Mesodermal cell (in vitro differentiated cells): ENCODE results near the gene TBC1D22A.
"Not testable (repeated sequence)": the region's sequence is repeated elsewhere in the genome, so short reads cannot be mapped to it uniquely, and the experiment has no call there.

Experiments
- H3K27ac ChIP-seq: 2 replicates; pipeline ENCODE4 v1.7.0; 2013; ENCODE audit warnings: mild to moderate bottlenecking, low read depth, low read length, moderate library complexity; ENCODE audit not compliant: severe bottlenecking
- H3K36me3 ChIP-seq: 2 replicates; pipeline ENCODE4 v1.7.1; 2013; ENCODE audit warnings: mild to moderate bottlenecking, low read length, moderate library complexity; ENCODE audit not compliant: control insufficient read depth, insufficient read depth
- H3K4me1 ChIP-seq: one replicate; pipeline ENCODE4 v1.7.1; 2013; ENCODE audit warnings: mild to moderate bottlenecking, low read length; ENCODE audit not compliant: insufficient read depth, control insufficient read depth, poor library complexity, severe bottlenecking
- H3K4me3 ChIP-seq: 2 replicates; pipeline ENCODE4 v1.7.0; 2013; ENCODE audit warnings: low read length, control low read depth, mild to moderate bottlenecking; ENCODE audit not compliant: insufficient read depth, poor library complexity, severe bottlenecking; ENCODE audit errors: extremely low read depth
- H3K9me3 ChIP-seq: 2 replicates; pipeline ENCODE4 v1.7.1; 2013; ENCODE audit warnings: mild to moderate bottlenecking, low read length, moderate library complexity; ENCODE audit not compliant: control insufficient read depth
- WGBS, 2 experiments: methylation state at CpG; one replicate each; pipeline ENCODE4 v1.1.5; 2013; ENCODE audit warnings: missing lambda C conversion rate in 2 of 2; ENCODE audit not compliant: insufficient coverage in 2 of 2; 5-methylcytosine and 5-hydroxymethylcytosine counted together

The TBC1D22A gene

GRCh38 chr22:47046411-47047065 is 284.1 kb downstream of the TBC1D22A start:
- WGBS, 2 experiments: 72 to 75% methylated on average over 9 of the region's 10 CpGs
- peaks cover 7% of the 10 kb centered on the region for H3K4me1 ChIP-seq
- H3K27ac ChIP-seq: no peak overlapping the region
- H3K9me3 ChIP-seq: no peaks in the 10 kb centered on the region
- no peak overlapping the region for H3K4me3 ChIP-seq
- H3K36me3 ChIP-seq: no peaks in the 10 kb centered on the region

- 91 to 96% methylated on average over 12 of the region's 13 CpGs for WGBS, 2 experiments
Observed at GRCh38 chr22:47047321-47048122, 285.1 kb downstream of the TBC1D22A start.

GRCh38 chr22:47048123-47049077 is 285.9 kb downstream of the TBC1D22A start:
- WGBS, 2 experiments: 90 to 94% methylated on average over 16 to 17 of the region's 20 CpGs
- peaks cover 9% of the 10 kb centered on the region for H3K4me1 ChIP-seq

More at GRCh38 chr22:47047321-47048122, 285.1 kb downstream of the TBC1D22A start:
- Histone ChIP-seq H3K9me3 (no peaks in the 10 kb centered on the region), H3K36me3 (no peaks in the 10 kb centered on the region), H3K4me3 (no peak overlapping the region), H3K27ac (no peak overlapping the region), H3K4me1 (peaks cover 7% of the 10 kb centered on the region)

GRCh38 chr22:47049078-47049624 is 286.7 kb downstream of the TBC1D22A start:
- no peak overlapping the region for H3K4me3 ChIP-seq
- H3K9me3 ChIP-seq: no peaks in the 10 kb centered on the region
- H3K27ac ChIP-seq: no peak overlapping the region
- WGBS, 2 experiments: 92 to 97% methylated on average over 10 to 16 of the region's 17 CpGs
- no peaks in the 10 kb centered on the region for H3K36me3 ChIP-seq
- H3K4me1 ChIP-seq: peaks cover 14% of the 10 kb centered on the region

More at GRCh38 chr22:47048123-47049077, 285.9 kb downstream of the TBC1D22A start:
- Histone ChIP-seq H3K4me3 (no peak overlapping the region), H3K9me3 (no peaks in the 10 kb centered on the region), H3K27ac (no peak overlapping the region), H3K36me3 (no peaks in the 10 kb centered on the region)

GRCh38 chr22:47049736-47050400 is 287.4 kb downstream of the TBC1D22A start:
- H3K9me3 ChIP-seq, H3K36me3 ChIP-seq, H3K4me1 ChIP-seq, H3K27ac ChIP-seq, H3K4me3 ChIP-seq: not testable (repeated sequence)
- WGBS, 2 experiments: 87 to 91% methylated on average over 13 to 17 of the region's 17 CpGs

GRCh38 chr22:47050401-47051051 is 288.1 kb downstream of the TBC1D22A start:
- Histone ChIP-seq H3K9me3 (no peaks in the 10 kb centered on the region), H3K4me3 (no peak overlapping the region), H3K27ac (no peak overlapping the region), H3K36me3 (no peaks in the 10 kb centered on the region), H3K4me1 (peaks cover 6% of the 10 kb centered on the region)
- 89 to 97% methylated on average over 14 to 17 of the region's 20 CpGs for WGBS, 2 experiments

- no peaks in the 10 kb centered on the region for H3K36me3 ChIP-seq
- 76 to 79% methylated on average over 14 to 16 of the region's 20 CpGs for WGBS, 2 experiments
- peaks cover 6% of the 10 kb centered on the region for H3K4me1 ChIP-seq
- H3K27ac ChIP-seq: no peak overlapping the region
- H3K4me3 ChIP-seq: no peak overlapping the region
- H3K9me3 ChIP-seq: no peaks in the 10 kb centered on the region
Observed at GRCh38 chr22:47051441-47052071, 289.1 kb downstream of the TBC1D22A start.

GRCh38 chr22:47052236-47053012 is 290.0 kb downstream of the TBC1D22A start:
- peaks cover 6% of the 10 kb centered on the region for H3K4me1 ChIP-seq
- H3K9me3 ChIP-seq: no peaks in the 10 kb centered on the region
- H3K36me3 ChIP-seq: no peaks in the 10 kb centered on the region
- no peak overlapping the region for H3K4me3 ChIP-seq
- no peak overlapping the region for H3K27ac ChIP-seq
- WGBS, 2 experiments: 89 to 90% methylated on average over 16 to 19 of the region's 19 CpGs
